GM12878 (cell line): ENCODE data around the gene PCDH15. TPM values are rescaled to one million over a fixed set of nuclear protein-coding genes. Genes with fewer than 3 reads are reported as not detected.

Source experiments
- ATAC-seq: fragments of 200-7000 bp; cut with Tn5 transposase; 3 replicates; pipeline ENCODE4 v1.9.1; 2020; ENCODE audit warnings: mild to moderate bottlenecking, moderate library complexity
- BruUV-seq: library from RNA; stranded (reverse); fragments of 400-500 nt; replicated peaks from 2 replicates; lab custom pipeline; 2021; lab: Mats Ljungman, UMichigan
- CTCF ChIA-PET: fragments of 300-600 bp; sonication (Branson Sonifier 250); formaldehyde crosslinking; extraction: SDS; loops from one replicate; lab custom pipeline; 2021; ENCODE audit warnings: inconsistent platforms; lab: Yijun Ruan, JAX
- POLR2A ChIA-PET: fragments of 350-600 bp; formaldehyde crosslinking; extraction: SDS; loops from one replicate; lab custom pipeline; 2021; ENCODE audit warnings: inconsistent platforms; lab: Charles Lee
- RAD21 ChIA-PET: fragments of 300-600 bp; sonication (Branson Sonifier 250); formaldehyde crosslinking; loops from one replicate; lab custom pipeline; 2023; ENCODE audit warnings: antibody characterized with exemption; ENCODE audit not compliant: unreplicated experiment; lab: Charles Lee
- SMC1A ChIA-PET: fragments of 300-600 bp; sonication (Branson Sonifier 250); formaldehyde crosslinking; loops from one replicate; lab custom pipeline; 2023; ENCODE audit not compliant: unreplicated experiment, uncharacterized antibody; lab: Charles Lee
- DNase-seq: peaks from one replicate; pipeline ENCODE4 v3.0.0-alpha.2; 2011; ENCODE audit warnings: low read depth, low spot score
- FAIRE-seq: peaks from 3 replicates; lab custom pipeline; 2011; peaks lifted over from hg19 to GRCh38; lab: Jason Lieb, UNC
- H2AFZ ChIP-seq: 2 replicates; pipeline ENCODE4 v1.6.0; 2011; ENCODE audit warnings: low read depth, low read length, control low read depth; ENCODE audit not compliant: control insufficient read depth
- H3K27ac ChIP-seq: 2 replicates; pipeline ENCODE4 v1.5.1; 2011; ENCODE audit warnings: control low read depth; ENCODE audit not compliant: control insufficient read depth, insufficient read depth
- H3K27me3 ChIP-seq, 2 experiments: replicated peaks in 1 of 2; 2 replicates each; pipeline versions ENCODE4 v1.6.0 to v1.6.1; 2011; ENCODE audit warnings: low read length in 1 of 2; ENCODE audit not compliant: control insufficient read depth in 2 of 2, insufficient read depth in 2 of 2
- H3K36me3 ChIP-seq, 2 experiments: 2 replicates each; pipeline ENCODE4 v1.5.1; 2011; ENCODE audit warnings: low read length in 1 of 2; ENCODE audit not compliant: control insufficient read depth in 2 of 2, insufficient read depth in 2 of 2
- H3K4me1 ChIP-seq: 2 replicates; pipeline ENCODE4 v1.6.1; 2011; ENCODE audit warnings: mild to moderate bottlenecking, low read length, moderate library complexity, mixed read lengths; ENCODE audit not compliant: control insufficient read depth, insufficient read depth
- H3K4me2 ChIP-seq: 2 replicates; pipeline ENCODE4 v1.6.0; 2011; ENCODE audit warnings: control low read depth; ENCODE audit not compliant: control insufficient read depth, insufficient read depth
- H3K4me3 ChIP-seq: fragments of 200-600 bp; sonication (generic); 2 replicates; pipeline ENCODE4 v1.5.1; 2016
- H3K79me2 ChIP-seq: 2 replicates; pipeline ENCODE4 v1.6.0; 2011; ENCODE audit warnings: low read length; ENCODE audit not compliant: control insufficient read depth, insufficient read depth
- H3K9ac ChIP-seq: 2 replicates; pipeline ENCODE4 v1.8.0; 2011; ENCODE audit warnings: low read length, control low read depth, mixed read lengths; ENCODE audit not compliant: control insufficient read depth, insufficient read depth
- H3K9me3 ChIP-seq: replicated peaks from 3 replicates; pipeline ENCODE4 v1.5.1; 2011; ENCODE audit warnings: mild to moderate bottlenecking, low read length; ENCODE audit not compliant: control insufficient read depth, insufficient read depth
- H4K20me1 ChIP-seq: 2 replicates; pipeline ENCODE4 v1.6.0; 2011; ENCODE audit not compliant: control insufficient read depth, insufficient read depth
- CHD4 ChIP-seq: fragments of 200-600 bp; sonication (generic); IDR thresholded peaks from 2 replicates; pipeline ENCODE4 v1.6.1; 2016; ENCODE audit warnings: mild to moderate bottlenecking
- CTCF ChIP-seq, 3 experiments: IDR thresholded peaks in 2 of 3; conservative IDR thresholded peaks in 1 of 3; 2 replicates each; pipeline ENCODE4 v1.5.1; 2011; ENCODE audit warnings: low read depth in 3 of 3, low read length in 3 of 3, mild to moderate bottlenecking in 3 of 3, control low read depth in 2 of 3, moderate library complexity in 2 of 3, inconsistent platforms in 1 of 3, mixed read lengths in 1 of 3; ENCODE audit not compliant: control insufficient read depth in 2 of 3, insufficient read depth in 1 of 3; ENCODE audit errors: extremely low read depth in 1 of 3
- ESRRA ChIP-seq: IDR thresholded peaks from 2 replicates; pipeline ENCODE4 v1.6.1; 2012; ENCODE audit warnings: mild to moderate bottlenecking, low read length, improper control_type of control experiment
- IKZF2 ChIP-seq, 2 experiments: fragments of 450-650 bp; IDR thresholded peaks; 2 replicates each; pipeline ENCODE4 v1.6.1; 2017; ENCODE audit warnings: mild to moderate bottlenecking in 2 of 2, moderate library complexity in 2 of 2
- RAD21 ChIP-seq: IDR thresholded peaks from 2 replicates; pipeline ENCODE4 v1.6.1; 2011; ENCODE audit warnings: mild to moderate bottlenecking, low read depth, low read length, moderate library complexity; ENCODE audit not compliant: insufficient read depth
- SMC3 ChIP-seq: IDR thresholded peaks from 2 replicates; pipeline ENCODE4 v1.6.1; 2011; ENCODE audit warnings: low read length, improper control_type of control experiment, borderline replicate concordance
- TAF1 ChIP-seq: IDR thresholded peaks from 2 replicates; pipeline ENCODE4 v1.6.1; 2011; ENCODE audit warnings: mild to moderate bottlenecking, low read depth, low read length, borderline replicate concordance
- TCF12 ChIP-seq: IDR thresholded peaks from 2 replicates; pipeline ENCODE4 v1.6.1; 2011; ENCODE audit warnings: low read depth, mild to moderate bottlenecking, low read length
- ZBTB40 ChIP-seq: fragments of 450-650 bp; IDR thresholded peaks from 2 replicates; pipeline ENCODE4 v1.6.1; 2016; ENCODE audit warnings: mild to moderate bottlenecking, moderate library complexity, borderline replicate concordance
- ZNF687 ChIP-seq: fragments of 450-650 bp; IDR thresholded peaks from 2 replicates; pipeline ENCODE4 v1.6.1; 2017; ENCODE audit warnings: mild to moderate bottlenecking, moderate library complexity
- WGBS: methylation state at CpG from one replicate; pipeline ENCODE4 v1.1.6; 2016; ENCODE audit warnings: low lambda C conversion rate; ENCODE audit not compliant: insufficient replicate concordance, insufficient coverage; ENCODE audit errors: missing lambda C conversion rate; 5-methylcytosine and 5-hydroxymethylcytosine counted together
- in situ Hi-C: fragments of 300-500 bp; cut with MboI; formaldehyde crosslinking; loops from 9 replicates; pipeline ENCODE4 v1.14.3; 2018; ENCODE audit warnings: mixed read lengths
- intact Hi-C: fragments of 100-400 bp; cut with micrococcal nuclease; formaldehyde crosslinking; loops from one replicate; pipeline ENCODE4 v1.14.2; 2022; ENCODE audit not compliant: unreplicated experiment
- polyA plus RNA-seq, 11 experiments: library from polyadenylated mRNA; depleted of rRNA in 4 of 11; unstranded in 6 of 11; stranded (reverse) in 5 of 11; fragments of >200 nt; fragmentation: Nextera tagmentation in 4 of 11; fragmentation: Illumina TruSeq in 1 of 11; extraction: Ambion mirVana in 4 of 11; extraction: Trizol in 1 of 11; gene quantifications; 1 replicate in 1 of 11; 2 replicates in 10 of 11; pipeline versions ENCODE4 v1.2.1 to v1.2.3, GENCODE V29; 2011 to 2016; ENCODE audit warnings: inconsistent platforms in 2 of 11, missing spikeins in 2 of 11, low read depth in 1 of 11
- total RNA-seq, 4 experiments: library from RNA; depleted of rRNA in 3 of 4; stranded (reverse); fragments of >200 nt in 3 of 4; fragmentation: Illumina TruSeq in 1 of 4; extraction: Trizol in 1 of 4; gene quantifications; 2 replicates each; pipeline versions ENCODE4 v1.2.1 to v1.2.3, GENCODE V29; 2013 to 2021
- TF ChIP-seq, protein P1 (sequence below): IDR thresholded peaks from 2 replicates; pipeline ENCODE4 v1.6.1; 2012; ENCODE audit warnings: low read depth, low read length, improper control_type of control experiment

The PCDH15 gene
- total and polyA plus RNA-seq, 10 of the 15 experiments (the other 5 are each of a cell fraction or from before 2014, with no cell fraction given) = 0.03 to 0.52 (median 0.07) TPM; not detected in 6

GRCh38 chr10:54133203-54133602 lies 667.8 kb downstream of the PCDH15 start:
- Histone ChIP-seq H3K27ac (no peak overlapping the region), H3K4me3 (no peak overlapping the region), H2AFZ (no peak overlapping the region), H3K27me3 (no peaks in the 10 kb centered on the region), H3K4me2 (no peak overlapping the region), H3K9me3 (no peaks in the 10 kb centered on the region), H3K9ac (no peak overlapping the region), H3K79me2 (no peaks in the 10 kb centered on the region), H3K36me3 (no peaks in the 10 kb centered on the region), H3K4me1 (no peaks in the 10 kb centered on the region), H4K20me1 (no peaks in the 10 kb centered on the region)
- FAIRE-seq (no peak), ATAC-seq (0 out of 3 replicates have a peak, but pooled peaks have one; percentile 20), DNase-seq (no peak)
- ChIA-PET RAD21 (interaction anchor here (0.9 to 3.3 kb wide), 27 partner anchors 22 to 271 kb away, joined by 3 to 29 read pairs (median 4); no protein-coding TSS in a partner anchor), POLR2A (interaction anchor here (0.9 kb wide), 1 partner anchor 62 kb away, joined by 3 read pairs; no protein-coding TSS in a partner anchor), CTCF (interaction anchor here (0.6 to 3.7 kb wide), 47 partner anchors 10 to 351 kb away, joined by 3 to 42 read pairs (median 4); no protein-coding TSS in a partner anchor), SMC1A (interaction anchor here (0.8 to 4.2 kb wide), 48 partner anchors 10 to 1181 kb away, joined by 3 to 38 read pairs (median 5); no protein-coding TSS in a partner anchor)
- TF ChIP-seq TCF12 (no peak), CTCF (IDR thresholded peaks at IDR 0.05 in 2 of 3, conservative IDR thresholded peaks at IDR 0.05 in 1 of 3; ENCODE audit: control insufficient read depth in 2 of 3, extremely low read depth in 1 of 3, insufficient read depth in 1 of 3, low read depth in 3 of 3, low read length in 3 of 3) (peak; percentile 9 to 36 (median 25); a peak in 3 of 6 replicates), ZNF687 (no peak), CHD4 (no peak), SMC3 (peak; percentile 13; the same call in 1 of the 2 replicates), TAF1 (no peak), ESRRA (no peak), IKZF2 (IDR thresholded peaks at IDR 0.05) (no peak), ZBTB40 (no peak), RAD21 (peak; percentile 53; the same call in 1 of the 2 replicates)
- TF ChIP-seq, protein P1, sequence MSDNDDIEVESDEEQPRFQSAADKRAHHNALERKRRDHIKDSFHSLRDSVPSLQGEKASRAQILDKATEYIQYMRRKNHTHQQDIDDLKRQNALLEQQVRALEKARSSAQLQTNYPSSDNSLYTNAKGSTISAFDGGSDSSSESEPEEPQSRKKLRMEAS = no peak
- no TSS peak for BruUV-seq
- in situ Hi-C loops = no loop called here
- 2% methylated on average over 3 of the region's 3 CpGs for WGBS
- intact Hi-C loops = loop anchor here (10.0 kb wide), 2 partner anchors 62 to 272 kb away; no protein-coding TSS in a partner anchor
